WTC11 (cell line): ENCODE data around the gene SLC6A4.

Experiments
- ZNF232 ChIP-seq: sonication (generic); formaldehyde crosslinking; IDR thresholded peaks from 2 replicates; pipeline ENCODE4 v1.8.0; 2022; ENCODE audit warnings: mild to moderate bottlenecking, missing genetic modification reagents
- TF ChIP-seq, protein P1 (sequence below): fragments of 200-600 bp; IDR thresholded peaks from 2 replicates; pipeline ENCODE4 v1.8.0; 2022; ENCODE audit warnings: antibody characterized with exemption

DNA sequence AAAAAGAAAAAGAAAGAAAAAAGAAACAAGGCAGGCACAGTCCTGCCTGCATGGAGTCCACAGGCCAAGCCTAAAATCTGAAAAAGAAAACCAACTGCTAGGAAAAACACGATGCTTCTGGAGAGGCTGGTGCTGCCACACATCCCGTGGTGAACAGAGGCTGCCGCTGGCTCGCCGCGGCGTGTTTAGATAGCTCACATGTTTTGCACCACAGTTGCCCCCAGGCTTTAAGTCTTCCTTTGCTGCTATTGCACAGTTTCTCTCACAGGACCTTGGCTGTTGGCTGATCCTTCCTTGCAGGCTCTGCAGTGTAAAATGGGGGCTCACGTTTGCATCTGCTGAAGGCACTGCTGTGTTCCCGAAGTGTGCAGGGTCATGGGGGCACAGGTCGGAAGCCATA is 8.6 kb downstream of the SLC6A4 start:
- no peak for TF ChIP-seq ZNF232 (CRISPR knock-in tag)
- TF ChIP-seq, protein P1, sequence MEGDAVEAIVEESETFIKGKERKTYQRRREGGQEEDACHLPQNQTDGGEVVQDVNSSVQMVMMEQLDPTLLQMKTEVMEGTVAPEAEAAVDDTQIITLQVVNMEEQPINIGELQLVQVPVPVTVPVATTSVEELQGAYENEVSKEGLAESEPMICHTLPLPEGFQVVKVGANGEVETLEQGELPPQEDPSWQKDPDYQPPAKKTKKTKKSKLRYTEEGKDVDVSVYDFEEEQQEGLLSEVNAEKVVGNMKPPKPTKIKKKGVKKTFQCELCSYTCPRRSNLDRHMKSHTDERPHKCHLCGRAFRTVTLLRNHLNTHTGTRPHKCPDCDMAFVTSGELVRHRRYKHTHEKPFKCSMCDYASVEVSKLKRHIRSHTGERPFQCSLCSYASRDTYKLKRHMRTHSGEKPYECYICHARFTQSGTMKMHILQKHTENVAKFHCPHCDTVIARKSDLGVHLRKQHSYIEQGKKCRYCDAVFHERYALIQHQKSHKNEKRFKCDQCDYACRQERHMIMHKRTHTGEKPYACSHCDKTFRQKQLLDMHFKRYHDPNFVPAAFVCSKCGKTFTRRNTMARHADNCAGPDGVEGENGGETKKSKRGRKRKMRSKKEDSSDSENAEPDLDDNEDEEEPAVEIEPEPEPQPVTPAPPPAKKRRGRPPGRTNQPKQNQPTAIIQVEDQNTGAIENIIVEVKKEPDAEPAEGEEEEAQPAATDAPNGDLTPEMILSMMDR = no peak
